H1 (cell line): ENCODE data around the gene CCDC93. TPM values are rescaled to one million over a fixed set of nuclear protein-coding genes. Genes with fewer than 3 reads are reported as not detected.

ENCODE experiments used
- BCL11A ChIP-seq, 2 experiments: IDR thresholded peaks; one replicate each; pipeline ENCODE4 v1.6.1; 2011; ENCODE audit warnings: low read depth in 2 of 2, low read length in 2 of 2, mild to moderate bottlenecking in 2 of 2
- EGR1 ChIP-seq: IDR thresholded peaks from 2 replicates; pipeline ENCODE4 v1.6.1; 2011; ENCODE audit warnings: low read depth, low read length, borderline replicate concordance
- HDAC2 ChIP-seq, 2 experiments: fragments of 300-600 bp in 1 of 2; sonication (generic) in 1 of 2; IDR thresholded peaks; 2 replicates each; pipeline ENCODE4 v1.6.1; 2011 to 2012; ENCODE audit warnings: low read depth in 2 of 2, low read length in 2 of 2, mild to moderate bottlenecking in 2 of 2, moderate library complexity in 2 of 2, borderline replicate concordance in 1 of 2, inconsistent platforms in 1 of 2
- PHF8 ChIP-seq: fragments of 200-600 bp; sonication (generic); conservative IDR thresholded peaks from 2 replicates; pipeline ENCODE4 v1.7.1; 2012; ENCODE audit warnings: low read depth, mild to moderate bottlenecking, inconsistent platforms, low read length, moderate library complexity
- RNF2 ChIP-seq: fragments of 200-900, 300-1000 bp; sonication (generic); IDR thresholded peaks from 2 replicates; pipeline ENCODE4 v1.7.1; 2016; ENCODE audit warnings: borderline replicate concordance, low read depth, mild to moderate bottlenecking, antibody characterized with exemption, low read length; ENCODE audit not compliant: poor library complexity, severe bottlenecking; ENCODE audit errors: missing control alignments
- SRF ChIP-seq: IDR thresholded peaks from 2 replicates; pipeline ENCODE4 v1.6.1; 2011; ENCODE audit warnings: mild to moderate bottlenecking, low read depth, low read length, moderate library complexity
- polyA plus RNA-seq, 7 experiments: library from polyadenylated mRNA; depleted of rRNA in 3 of 7; stranded (reverse) in 5 of 7; unstranded in 2 of 7; fragments of >200 nt in 5 of 7; fragments of 200-250 nt in 2 of 7; gene quantifications; 1 replicate in 5 of 7; 2 replicates in 1 of 7; 4 replicates in 1 of 7; pipeline versions ENCODE4 v1.2.1 to v1.2.3, GENCODE V29; 2011 to 2013; ENCODE audit warnings: missing spikeins in 2 of 7, mixed read lengths in 2 of 7
- total RNA-seq: library from RNA; stranded (reverse); fragmentation: NEBNext Ultra II Directional; extraction: Animal tissue kit (Norgen Biotek cat#: 25700); gene quantifications from 2 replicates; pipeline ENCODE4 v1.2.1, GENCODE V29; 2021
- TF ChIP-seq, protein P1 (sequence below): IDR thresholded peaks from 2 replicates; pipeline ENCODE4 v1.6.1; 2012; ENCODE audit warnings: low read length, inconsistent platforms
- TF ChIP-seq, protein P2 (sequence below): IDR thresholded peaks from 2 replicates; pipeline ENCODE4 v1.6.1; 2012; ENCODE audit warnings: inconsistent platforms
- TF ChIP-seq, protein P3 (sequence below): IDR thresholded peaks from 2 replicates; pipeline ENCODE4 v1.6.1; 2011; ENCODE audit warnings: low read length, improper control_type of control experiment

The CCDC93 gene
- total and polyA plus RNA-seq, 2 of the 8 experiments (the other 6 are each of a cell fraction or from before 2014, with no cell fraction given) = 5.5 to 18.0 TPM

DNA sequence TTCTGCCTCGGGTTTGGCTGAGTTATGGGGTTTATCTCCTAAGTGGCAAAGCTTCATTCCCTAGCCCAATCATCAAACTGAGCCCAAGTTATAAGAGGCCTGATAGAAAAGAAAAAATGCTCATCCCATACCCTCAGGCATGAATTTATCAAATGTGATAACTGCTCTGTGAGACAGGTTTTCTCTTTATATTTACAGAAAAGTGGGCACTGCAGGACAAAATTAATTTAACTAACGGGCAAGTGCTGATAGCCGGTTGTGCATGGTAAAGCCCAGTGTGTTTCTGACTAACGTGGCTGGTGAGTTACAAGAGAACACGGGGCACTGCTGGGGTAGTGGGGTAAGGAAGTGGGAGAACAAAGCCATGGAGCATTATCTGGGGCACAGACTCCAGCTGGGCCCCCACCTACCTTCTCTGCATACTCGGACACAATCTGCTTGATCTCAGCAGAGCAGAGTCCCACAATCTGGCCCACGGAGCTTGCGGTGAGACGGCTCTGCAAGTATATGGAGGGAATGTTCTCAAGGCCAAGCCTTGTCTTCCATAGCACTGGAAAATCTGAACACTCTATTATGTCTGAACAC lies 40.3 kb downstream of the CCDC93 start (continued):
- TF ChIP-seq, protein P1, sequence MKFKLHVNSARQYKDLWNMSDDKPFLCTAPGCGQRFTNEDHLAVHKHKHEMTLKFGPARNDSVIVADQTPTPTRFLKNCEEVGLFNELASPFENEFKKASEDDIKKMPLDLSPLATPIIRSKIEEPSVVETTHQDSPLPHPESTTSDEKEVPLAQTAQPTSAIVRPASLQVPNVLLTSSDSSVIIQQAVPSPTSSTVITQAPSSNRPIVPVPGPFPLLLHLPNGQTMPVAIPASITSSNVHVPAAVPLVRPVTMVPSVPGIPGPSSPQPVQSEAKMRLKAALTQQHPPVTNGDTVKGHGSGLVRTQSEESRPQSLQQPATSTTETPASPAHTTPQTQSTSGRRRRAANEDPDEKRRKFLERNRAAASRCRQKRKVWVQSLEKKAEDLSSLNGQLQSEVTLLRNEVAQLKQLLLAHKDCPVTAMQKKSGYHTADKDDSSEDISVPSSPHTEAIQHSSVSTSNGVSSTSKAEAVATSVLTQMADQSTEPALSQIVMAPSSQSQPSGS = no peak
- TF ChIP-seq, protein P2, sequence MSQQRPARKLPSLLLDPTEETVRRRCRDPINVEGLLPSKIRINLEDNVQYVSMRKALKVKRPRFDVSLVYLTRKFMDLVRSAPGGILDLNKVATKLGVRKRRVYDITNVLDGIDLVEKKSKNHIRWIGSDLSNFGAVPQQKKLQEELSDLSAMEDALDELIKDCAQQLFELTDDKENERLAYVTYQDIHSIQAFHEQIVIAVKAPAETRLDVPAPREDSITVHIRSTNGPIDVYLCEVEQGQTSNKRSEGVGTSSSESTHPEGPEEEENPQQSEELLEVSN = no peak
- TF ChIP-seq BCL11A (IDR thresholded peaks at IDR 0.05; ENCODE audit: low read depth in 2 of 2, low read length in 2 of 2) (no peak), SRF (no peak), PHF8 (no peak), RNF2 (no peak), EGR1 (no peak), HDAC2 (IDR thresholded peaks at IDR 0.05; ENCODE audit: borderline replicate concordance in 1 of 2, low read depth in 2 of 2, low read length in 2 of 2) (no peak)
- TF ChIP-seq, protein P3, sequence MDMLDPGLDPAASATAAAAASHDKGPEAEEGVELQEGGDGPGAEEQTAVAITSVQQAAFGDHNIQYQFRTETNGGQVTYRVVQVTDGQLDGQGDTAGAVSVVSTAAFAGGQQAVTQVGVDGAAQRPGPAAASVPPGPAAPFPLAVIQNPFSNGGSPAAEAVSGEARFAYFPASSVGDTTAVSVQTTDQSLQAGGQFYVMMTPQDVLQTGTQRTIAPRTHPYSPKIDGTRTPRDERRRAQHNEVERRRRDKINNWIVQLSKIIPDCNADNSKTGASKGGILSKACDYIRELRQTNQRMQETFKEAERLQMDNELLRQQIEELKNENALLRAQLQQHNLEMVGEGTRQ = no peak
